ENCODE data around the gene GABARAPL1.
"Not testable (repeated sequence)": the region's sequence is repeated elsewhere in the genome, so short reads cannot be mapped to it uniquely, and the experiment has no call there.

DNA sequence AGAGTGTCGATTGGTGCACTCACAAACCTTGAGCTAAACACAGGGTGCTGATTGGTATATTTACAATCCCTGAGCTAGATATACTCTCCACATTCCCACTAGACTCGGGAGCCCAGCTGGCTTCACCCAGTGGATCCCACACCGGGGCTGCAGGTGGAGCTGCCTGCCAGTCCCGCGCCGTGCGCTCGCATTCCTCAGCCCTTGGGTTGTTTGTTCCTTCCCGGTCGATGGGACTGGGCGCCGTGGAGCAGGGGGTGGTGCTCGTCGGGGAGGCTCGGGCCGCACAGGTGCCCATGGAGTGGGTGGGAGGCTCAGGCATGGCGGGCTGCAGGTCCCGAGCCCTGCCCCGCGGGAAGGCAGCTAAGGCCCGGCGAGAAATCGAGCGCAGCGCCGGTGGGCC lies 12.7 kb downstream of the GABARAPL1 start:
- TF ChIP-seq, protein P1, sequence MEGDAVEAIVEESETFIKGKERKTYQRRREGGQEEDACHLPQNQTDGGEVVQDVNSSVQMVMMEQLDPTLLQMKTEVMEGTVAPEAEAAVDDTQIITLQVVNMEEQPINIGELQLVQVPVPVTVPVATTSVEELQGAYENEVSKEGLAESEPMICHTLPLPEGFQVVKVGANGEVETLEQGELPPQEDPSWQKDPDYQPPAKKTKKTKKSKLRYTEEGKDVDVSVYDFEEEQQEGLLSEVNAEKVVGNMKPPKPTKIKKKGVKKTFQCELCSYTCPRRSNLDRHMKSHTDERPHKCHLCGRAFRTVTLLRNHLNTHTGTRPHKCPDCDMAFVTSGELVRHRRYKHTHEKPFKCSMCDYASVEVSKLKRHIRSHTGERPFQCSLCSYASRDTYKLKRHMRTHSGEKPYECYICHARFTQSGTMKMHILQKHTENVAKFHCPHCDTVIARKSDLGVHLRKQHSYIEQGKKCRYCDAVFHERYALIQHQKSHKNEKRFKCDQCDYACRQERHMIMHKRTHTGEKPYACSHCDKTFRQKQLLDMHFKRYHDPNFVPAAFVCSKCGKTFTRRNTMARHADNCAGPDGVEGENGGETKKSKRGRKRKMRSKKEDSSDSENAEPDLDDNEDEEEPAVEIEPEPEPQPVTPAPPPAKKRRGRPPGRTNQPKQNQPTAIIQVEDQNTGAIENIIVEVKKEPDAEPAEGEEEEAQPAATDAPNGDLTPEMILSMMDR (IDR thresholded peaks at IDR 0.05): not testable (repeated sequence)
- not testable (repeated sequence) for TF ChIP-seq EZH2 (IDR thresholded peaks at IDR 0.05; ENCODE audit: borderline replicate concordance, insufficient read depth, low read depth, low read length, poor library complexity, severe bottlenecking)
